ENCODE measurements around the gene LRRC43.
"Not testable (repeated sequence)": the region's sequence is repeated elsewhere in the genome, so short reads cannot be mapped to it uniquely, and the experiment has no call there.

LRRC43 gene

GRCh38 chr12:122152754-122153153, 30.2 kb upstream of the LRRC43 start:
- DNase-seq: peak in 2 of 56 donors; percentile 5 to 8

- no peak for DNase-seq
These were observed 27.2 kb upstream of the LRRC43 start for GRCh38 chr12:122155705-122156104.

- DNase-seq: no peak
These were observed 24.1 kb upstream of the LRRC43 start for GRCh38 chr12:122158700-122159285.

GRCh38 chr12:122159882-122160281, 23.0 kb upstream of the LRRC43 start:
- DNase-seq: no peak

- no peak for DNase-seq
These were observed 22.2 kb upstream of the LRRC43 start for GRCh38 chr12:122160761-122161160.

- no peak for DNase-seq
These were observed 21.2 kb upstream of the LRRC43 start for GRCh38 chr12:122161682-122162081.

GRCh38 chr12:122162976-122163375, 19.9 kb upstream of the LRRC43 start:
- DNase-seq: no peak

- no peak for DNase-seq
These were observed 16.2 kb upstream of the LRRC43 start for GRCh38 chr12:122166422-122167349.

GRCh38 chr12:122167356-122167925, 15.5 kb upstream of the LRRC43 start:
- DNase-seq: no peak

- DNase-seq: no peak
These were observed 14.4 kb upstream of the LRRC43 start for GRCh38 chr12:122168492-122168891.

- DNase-seq: no peak
These were observed 11.5 kb upstream of the LRRC43 start for GRCh38 chr12:122171399-122171798.

GRCh38 chr12:122172262-122172939, 10.5 kb upstream of the LRRC43 start:
- DNase-seq: no peak

- DNase-seq: no peak
These were observed 8.6 kb upstream of the LRRC43 start, which contains the start of gene IL31 for GRCh38 chr12:122174155-122174845. Gene IL31 (minus strand): TSS chr12:122174221. CDS start chr12:122174172, 49 bp downstream.

GRCh38 chr12:122176473-122176872, 6.5 kb upstream of the LRRC43 start:
- not testable (repeated sequence) for DNase-seq

- DNase-seq: no peak
These were observed 641 bp downstream of the LRRC43 start for GRCh38 chr12:122183588-122183940.

GRCh38 chr12:122184517-122184916, 1.6 kb downstream of the LRRC43 start:
- no peak for DNase-seq

- DNase-seq: no peak
These were observed 2.2 kb downstream of the LRRC43 start for GRCh38 chr12:122185079-122185478.

GRCh38 chr12:122185494-122186082, 2.7 kb downstream of the LRRC43 start:
- no peak for DNase-seq

GRCh38 chr12:122187466-122187865, 4.5 kb downstream of the LRRC43 start:
- DNase-seq: no peak

GRCh38 chr12:122189626-122190475, 6.9 kb downstream of the LRRC43 start:
- no peak for DNase-seq

All from nucleus accumbens (tissue), 56 donors.